ENCODE data around the gene EXT2.

The EXT2 gene

DNA sequence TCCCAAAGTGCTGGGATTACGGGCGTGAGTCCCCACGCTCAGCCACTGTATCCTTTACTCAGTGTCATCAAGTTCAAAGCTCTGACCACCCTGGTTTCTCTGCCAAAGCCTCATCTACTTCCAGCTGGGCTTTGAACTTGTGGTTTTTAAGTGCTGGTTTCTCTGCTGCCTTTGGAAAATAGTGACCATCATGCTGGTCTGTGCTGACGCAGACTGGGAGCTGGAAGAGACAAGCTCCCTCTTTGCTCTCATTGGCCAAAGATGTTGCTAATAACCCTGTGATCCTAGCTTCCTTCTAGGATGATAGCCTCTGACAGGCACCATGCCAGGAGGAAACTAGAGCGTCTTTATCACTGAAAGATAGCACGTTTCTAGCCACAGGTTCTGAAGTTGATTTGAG is 152.0 kb downstream of the EXT2 start:
- no peak for DNase-seq

DNA sequence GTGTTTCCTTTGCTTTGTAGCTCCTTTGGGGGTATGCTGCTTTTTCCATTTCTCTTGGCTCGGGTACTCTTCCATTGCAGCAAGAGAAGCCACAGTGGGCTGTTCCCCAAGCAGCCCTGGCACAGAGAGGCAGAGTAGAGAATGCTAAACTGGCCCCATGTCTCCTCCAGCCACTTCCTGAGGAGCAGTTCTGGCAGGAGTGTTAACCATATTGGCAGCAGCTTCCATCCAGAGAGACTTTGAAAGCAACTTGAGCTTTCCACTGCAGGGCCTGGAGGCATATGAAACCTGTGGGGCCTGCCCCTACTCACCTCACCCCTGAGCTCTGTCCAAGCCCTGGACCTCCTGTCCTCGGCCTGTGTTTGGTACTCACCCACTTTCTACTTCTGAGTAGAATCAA is 152.6 kb downstream of the EXT2 start:
- no peak for DNase-seq

DNA sequence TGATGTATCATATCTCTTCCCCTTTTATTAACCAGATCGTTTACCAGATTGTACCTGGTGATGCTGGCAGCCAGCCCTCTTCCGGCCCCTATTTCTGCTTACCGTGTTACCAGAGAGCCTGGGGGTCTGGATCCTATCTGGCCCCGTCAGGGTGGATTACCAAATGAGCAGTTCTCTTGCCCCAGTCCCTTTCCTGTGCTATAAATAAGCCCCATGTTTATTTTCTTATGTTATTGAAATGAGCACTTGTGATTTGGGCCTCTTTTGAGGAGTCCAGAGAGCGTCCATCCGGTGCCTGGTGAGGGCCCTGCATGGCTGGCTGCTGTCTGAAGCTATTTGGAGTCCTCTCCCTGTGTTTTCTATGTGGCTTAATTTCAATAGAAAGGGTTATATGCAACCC is 154.9 kb downstream of the EXT2 start:
- no peak for DNase-seq

DNA sequence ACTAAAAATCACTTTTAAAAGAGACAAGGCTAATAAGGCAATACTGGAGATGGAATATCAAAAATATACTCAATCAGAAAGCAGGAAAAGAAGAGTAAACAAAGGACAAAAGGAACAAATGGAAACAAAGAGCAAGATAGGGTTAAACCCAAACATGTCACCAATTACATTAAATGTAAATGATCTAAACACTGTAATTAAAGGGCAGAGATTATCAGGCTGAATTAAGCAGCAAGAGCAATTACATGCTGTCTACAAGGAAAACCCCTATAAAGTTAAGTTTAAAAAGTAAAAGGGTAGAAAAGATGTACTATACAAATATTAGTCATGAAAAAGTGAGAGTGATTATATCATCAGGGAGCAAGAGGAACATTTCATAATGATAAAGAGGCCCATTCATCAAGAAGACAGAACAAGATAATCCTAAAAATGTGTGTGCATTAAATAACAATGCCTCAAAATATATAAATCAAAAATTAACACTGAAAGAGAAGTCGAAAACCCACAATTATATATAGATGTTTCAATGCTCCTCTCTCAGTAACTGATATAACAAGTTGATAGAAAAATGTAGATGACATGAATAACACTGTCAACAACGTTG is 157.6 kb downstream of the EXT2 start:
- DNase-seq = no peak

DNA sequence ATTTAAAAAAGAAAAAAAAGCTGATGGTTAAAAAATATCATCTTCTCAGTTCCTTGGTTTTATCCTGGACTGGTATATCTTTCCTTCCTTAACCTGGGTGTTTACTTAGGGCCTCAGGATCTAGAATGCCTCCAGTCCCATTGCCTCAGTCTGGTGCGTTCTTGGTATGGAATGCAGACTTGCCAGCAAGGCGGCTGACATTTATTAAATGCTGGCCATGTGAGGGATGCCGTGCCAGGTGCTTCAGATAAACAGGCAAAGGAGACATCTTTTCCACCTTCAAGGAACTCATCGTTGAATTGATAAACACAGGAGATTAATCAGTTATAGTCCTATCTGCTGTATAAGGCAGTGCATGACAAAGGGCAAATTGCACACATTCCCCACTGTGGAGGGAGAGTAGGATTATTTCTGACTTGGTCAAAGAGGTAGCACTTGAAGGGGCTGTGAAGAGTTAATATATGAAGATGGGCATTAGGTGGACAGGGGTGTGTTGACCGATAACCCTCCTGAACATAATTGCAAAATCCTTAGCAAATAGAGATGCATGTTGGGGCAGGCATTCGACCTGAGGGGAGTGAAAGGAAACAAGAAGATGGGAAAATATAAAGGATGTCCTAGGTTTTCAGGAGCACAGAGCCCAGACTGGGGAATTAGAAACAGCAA is 160.1 kb downstream of the EXT2 start:
- no peak for DNase-seq

DNA sequence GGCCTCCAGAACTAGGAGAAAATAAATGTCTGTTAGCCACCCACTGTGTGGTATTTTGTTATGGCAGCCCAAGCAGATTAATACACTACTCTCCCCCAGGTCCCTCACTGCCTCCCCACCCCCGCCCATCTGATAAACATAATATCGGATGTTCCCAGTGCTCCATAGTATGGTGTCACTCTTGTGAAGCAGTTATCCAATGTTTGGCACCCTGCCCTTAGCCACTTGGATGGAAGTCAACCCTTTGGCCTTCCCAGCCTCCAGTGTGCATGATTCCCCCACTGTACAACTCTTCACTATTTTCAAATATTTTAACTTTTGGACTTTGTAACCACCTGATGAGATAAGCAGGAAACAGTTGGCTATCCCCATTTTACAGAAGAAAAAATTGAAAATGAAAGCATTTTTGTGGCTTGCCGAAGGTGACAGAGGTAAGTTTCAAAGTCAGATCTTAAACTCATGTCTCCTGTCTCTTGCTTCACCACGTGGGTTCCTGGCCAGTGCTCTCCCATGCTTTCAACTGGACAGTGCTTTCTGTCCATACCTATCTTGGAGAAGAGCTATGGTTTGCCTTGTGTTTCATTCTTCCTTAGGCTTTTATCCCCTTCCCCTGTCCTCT is 161.3 kb downstream of the EXT2 start:
- DNase-seq = no peak

DNA sequence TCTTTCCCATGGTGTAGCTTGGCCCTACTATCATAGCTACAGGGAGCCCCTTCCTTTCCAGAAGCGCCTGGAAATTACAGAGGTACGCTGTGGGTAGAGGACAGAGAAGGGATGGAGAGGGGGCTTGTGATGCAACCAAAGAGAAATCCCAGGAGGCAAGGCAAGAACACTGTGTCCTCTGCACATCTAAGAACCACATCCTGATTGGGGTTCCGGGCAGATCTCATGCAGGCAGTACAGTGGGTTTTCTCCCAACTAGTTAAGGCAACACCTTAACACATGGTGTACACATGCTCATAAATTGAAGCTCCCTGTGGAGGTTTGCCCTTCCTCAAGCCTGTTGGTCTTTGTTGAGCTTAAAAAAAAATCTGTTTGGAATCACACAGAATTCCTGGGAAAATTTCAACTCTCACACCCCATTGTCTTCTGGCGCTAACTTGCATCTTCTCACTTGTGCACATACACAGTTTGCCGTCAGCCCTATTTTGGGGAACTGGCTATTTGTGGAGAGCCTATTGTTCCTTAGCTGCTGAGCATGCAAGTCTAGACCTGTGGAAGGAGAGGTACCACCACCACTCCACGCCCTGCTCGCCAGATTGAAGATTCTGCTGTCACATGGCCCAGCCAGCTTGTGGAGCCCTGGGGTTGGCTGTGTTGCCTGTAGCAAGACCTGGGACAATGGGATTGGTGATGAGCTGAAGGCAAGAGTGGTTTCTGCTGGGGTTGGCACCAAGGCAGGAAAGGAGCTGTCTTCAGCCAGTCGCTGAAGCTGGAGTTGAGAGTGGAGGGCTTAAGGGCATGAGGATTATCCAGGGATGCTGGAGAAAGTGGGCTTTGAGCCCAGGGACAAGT is 162.1 kb downstream of the EXT2 start:
- DNase-seq = no peak

DNA sequence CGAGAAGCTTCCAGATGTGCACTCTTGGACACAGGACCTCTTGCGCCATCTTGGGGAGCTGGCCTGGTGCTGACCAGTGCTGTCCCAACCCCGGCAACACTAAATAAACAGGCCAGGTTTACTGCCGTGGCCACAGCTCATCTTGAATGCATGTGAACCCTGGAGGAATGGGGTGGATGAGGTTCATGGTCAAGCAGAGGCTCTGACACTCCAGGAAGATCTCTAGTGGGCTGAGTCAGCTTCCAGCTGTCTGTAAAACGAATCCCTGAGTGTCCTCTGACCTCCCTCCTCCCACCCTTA is 162.7 kb downstream of the EXT2 start:
- DNase-seq = no peak

DNA sequence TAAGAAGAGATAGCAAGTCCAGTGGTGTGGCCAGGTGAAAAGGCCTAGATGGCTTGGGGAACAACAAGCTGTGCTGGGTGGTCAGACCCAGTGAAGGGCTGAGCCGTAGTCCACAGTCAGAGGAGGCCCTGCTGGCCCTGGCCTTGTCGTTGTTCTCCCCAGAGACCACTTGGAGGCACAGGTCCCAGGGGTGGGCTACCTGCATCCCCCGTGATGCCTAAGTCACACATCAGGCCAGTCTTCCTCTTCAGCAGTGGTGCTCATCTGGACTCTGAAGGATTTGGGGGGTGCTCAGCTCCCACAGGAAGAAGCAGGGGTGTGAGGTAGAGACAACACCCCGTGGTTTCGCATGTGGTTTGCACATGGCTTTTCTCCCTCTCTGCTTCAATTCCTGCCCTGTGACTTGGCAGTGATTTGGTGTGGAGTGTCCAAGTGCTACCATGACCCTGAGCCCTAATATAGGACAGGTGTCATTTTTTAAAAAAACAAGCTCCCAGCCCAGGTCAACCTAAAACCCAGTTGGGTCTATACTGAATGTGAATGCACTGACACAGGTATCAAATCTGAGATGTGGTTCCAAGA is 163.5 kb downstream of the EXT2 start:
- DNase-seq = no peak

DNA sequence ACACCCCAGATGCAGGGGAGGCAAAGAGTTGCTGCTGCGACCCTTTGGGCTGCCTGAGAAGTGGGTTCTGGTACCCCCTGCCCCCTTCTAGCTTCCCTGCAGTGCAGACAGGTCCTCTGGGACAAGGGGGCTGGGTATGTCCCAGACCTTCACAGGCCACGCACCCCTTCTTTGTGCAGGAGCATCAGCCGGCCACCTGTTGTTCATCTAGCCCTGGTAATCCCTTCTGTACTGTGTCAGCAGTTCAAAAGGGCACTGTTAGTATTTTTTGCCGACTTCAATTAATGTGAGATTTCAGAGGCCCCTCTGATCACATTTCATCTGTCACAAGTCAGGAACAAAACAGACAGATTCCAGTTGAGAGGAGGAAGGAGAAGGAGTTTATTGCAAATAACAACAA is 164.6 kb downstream of the EXT2 start:
- DNase-seq = peak in 1 of 2 experiments; percentile 25

DNA sequence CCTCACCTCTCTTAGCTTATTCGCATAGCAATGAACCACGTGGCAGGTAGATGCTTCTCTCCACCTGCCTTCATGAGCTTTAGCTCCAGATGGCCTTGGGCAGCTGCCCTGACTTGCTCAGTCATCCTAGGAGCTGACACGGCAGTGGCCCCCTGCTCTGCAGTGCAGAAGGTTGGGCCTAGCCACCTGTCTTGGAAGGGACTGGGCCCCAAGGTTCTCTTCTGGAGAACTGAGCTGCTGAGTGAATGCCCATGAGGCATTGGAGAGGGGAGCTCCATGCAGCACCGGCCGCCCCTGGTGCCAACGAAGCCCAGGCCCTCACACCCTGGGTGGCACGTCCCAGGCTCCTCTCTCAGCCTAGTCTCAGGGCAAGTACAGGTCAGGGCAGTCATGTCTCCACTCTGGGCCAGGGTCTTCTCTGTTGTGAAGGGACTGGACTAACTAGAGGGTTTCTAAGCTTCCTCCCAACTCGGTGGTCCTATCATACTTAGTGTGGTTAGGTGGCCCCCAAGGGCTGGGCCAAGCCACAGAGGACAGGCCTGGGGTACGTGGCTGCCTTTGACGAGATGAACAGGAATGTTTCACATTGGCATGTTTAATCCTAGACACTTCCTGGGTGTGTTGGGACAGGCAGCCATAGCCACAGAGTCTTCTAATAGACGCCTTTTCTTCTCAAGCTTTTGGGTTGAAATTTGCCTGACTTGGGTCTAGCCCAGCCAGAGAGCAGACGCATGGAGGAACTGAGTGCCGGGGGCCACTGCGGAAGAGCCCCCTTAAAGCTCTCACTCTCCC is 166.5 kb downstream of the EXT2 start:
- DNase-seq = peak in 1 of 2 experiments; percentile 56

DNA sequence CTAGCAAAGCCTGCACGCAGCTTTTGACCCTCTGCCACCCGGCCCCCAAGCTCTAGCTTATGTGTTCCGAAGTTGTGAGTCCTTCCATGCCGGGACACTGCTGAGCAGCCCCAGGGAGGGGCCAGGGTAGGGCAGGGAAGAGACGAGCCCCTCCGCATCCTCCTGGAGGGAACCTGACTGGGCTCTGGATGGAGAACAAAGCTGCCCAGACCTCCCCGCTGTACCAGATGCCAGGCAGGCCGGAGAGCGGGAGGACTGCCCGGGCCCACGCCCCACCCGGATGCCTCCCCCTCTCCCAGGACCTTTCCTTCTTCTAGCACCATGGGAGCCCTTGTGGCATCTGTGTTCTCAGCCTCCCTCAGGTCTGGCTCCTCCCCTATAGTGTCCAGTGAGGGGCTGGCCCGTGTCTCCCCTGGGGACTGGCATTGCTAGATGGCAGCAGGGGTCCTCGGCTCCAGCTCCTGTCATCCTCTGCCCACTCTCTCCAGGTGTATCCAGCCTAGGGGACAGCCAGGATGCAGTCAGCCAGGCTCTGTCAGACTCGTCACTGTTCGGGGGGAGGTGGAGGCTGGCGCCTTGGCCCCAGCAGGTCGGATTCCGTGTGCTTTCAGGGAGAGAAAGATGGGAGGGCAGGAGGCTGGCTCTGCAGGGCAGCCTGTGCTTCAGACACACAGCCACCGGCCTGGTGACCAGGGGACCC is 168.4 kb downstream of the EXT2 start:
- no peak for DNase-seq

DNA sequence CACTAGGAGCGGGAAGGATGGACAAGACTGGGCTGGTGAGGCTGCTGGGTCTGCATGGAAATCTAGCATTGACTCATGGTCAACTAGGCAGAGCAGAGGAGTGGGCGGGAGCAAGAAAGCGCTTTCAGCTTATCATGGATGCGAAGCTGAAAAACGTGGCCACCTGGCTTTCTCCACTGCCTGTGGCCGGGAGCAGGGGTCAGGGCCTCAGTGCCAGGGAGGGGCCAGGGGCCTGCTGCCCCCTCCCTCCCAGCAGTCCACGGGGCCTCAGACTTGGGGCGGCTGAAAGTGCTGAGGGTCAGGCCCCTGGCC is 168.9 kb downstream of the EXT2 start:
- no peak for DNase-seq

DNA sequence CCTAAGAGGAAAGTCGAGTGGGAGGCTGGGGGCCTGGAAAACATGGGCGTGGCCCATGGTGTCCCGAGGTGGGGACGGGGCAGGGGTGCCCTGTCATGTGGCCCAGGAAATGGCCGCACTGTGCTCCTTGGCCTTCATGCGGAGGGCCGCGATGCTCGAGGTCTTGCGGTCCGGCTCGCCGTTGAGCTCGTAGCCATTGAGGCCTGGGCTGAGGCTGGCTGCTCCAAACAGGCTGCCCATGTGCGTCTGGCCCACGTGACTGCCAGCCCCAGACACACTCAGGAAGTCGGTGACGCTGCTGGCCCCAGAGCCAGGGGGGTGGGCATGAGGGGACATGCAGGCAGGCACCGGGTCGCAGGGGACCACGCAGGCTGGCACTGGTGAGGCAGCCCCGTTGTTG is 169.3 kb downstream of the EXT2 start:
- no peak for DNase-seq

DNA sequence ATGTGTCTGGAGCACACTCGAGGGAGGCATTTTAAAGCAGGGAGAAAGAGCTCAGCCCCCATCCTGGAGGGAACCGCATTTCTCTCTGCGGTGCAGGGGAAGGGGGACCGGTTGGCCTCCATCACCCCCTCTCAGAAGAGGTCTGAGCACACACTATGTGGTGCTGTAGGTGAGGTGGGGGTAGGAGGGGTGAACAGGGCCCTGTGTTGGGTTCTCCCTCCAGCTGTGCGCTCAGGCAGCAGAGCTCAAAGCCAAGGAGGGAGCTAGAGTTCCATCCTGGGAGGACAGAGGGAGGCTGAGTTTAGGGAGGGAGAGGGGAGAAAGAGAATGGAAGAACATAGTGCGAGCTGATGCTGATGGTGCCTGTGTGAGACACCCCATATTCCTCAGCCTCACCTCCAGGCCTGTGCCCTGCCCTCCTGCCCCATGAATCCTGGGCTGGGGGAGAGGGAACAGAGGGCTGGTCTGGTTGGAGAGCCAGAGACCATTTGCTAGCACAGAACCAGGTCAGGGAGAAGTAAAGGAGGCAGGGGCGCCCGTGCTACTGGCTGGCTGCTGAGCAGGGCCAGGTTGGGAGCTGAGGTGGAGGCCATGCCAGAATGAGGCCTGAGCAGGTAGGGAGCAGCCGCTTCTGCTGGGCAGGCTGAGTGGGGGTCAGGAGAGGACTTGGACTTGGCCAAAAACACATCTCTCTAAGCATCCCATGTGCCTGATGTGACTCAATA is 170.7 kb downstream of the EXT2 start:
- DNase-seq = no peak

DNA sequence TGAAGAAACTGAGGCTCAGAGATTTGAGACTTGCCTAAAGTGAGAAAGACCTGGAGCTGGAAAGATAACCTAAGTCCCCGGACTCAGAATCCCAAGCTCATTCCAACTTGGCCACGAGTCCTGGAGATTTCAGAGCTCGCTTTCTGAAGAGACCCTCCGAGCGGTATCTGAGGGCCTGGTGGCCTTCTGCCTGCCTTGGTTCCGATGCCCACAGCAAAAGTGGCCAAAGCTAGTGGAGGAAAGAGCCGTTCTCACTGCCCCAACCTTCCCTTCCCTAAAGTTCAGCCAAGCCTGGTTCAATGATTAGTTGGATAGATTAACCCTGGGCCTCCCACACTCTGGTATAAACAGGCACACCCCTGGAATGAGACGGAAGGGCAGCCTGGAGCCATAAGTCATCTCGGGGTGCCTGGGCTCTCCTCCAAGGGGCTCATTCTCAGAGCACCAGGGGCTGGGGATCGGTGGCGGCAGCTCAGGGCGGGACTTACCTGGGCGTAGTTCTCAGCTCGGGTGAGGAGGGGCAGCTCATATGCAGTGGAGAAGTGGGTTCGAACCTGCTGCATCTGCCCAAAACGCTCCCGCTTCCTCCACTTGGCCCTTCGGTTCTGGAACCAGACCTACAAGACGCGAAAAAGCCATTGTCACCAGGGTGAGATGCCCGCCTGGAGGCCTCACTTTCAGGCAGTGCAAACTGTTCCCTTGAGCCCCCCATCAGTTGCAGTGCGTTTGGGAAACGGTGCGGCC is 171.7 kb downstream of the EXT2 start:
- DNase-seq = no peak

DNA sequence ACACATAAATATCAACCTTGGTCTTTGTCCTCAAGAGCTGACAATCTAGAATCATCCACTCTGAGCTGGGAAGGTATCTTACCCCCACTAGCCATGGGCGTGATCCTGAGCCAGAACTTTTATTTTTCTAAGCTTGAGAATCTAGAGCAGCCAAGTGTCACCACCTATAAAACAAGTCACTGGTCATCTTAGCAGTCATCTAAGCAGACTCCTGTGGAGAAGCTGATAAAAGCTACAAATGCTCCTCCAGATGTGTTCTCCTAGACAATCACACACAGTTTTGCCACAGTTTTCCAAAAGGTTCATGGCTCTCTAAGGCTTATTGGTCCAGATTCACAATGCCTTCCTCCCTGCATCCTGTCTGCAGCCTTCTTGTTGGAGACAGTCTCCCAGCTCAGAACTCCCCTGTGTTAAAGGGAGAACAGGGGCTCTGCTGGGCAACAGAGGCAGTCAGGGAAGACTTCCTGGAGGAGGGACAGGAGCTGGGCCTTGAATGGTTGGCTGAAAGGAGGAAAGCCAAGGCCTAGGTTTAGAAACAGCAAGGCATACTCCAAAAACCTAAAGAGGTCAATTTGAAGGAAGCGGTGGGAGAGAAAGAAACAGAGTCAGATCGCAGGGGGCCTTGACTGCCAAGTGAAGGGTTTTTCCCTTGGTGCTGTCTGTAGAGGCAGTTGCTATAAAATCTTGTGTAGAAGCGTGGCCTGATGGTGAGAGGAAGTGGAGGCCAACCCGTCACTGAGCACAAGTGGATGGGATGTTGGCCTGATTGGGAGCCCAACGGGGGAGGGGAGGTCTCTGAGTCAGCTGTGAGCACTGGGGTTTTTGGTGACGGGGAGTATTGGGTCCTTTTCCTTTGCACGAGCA is 172.5 kb downstream of the EXT2 start:
- no peak for DNase-seq

DNA sequence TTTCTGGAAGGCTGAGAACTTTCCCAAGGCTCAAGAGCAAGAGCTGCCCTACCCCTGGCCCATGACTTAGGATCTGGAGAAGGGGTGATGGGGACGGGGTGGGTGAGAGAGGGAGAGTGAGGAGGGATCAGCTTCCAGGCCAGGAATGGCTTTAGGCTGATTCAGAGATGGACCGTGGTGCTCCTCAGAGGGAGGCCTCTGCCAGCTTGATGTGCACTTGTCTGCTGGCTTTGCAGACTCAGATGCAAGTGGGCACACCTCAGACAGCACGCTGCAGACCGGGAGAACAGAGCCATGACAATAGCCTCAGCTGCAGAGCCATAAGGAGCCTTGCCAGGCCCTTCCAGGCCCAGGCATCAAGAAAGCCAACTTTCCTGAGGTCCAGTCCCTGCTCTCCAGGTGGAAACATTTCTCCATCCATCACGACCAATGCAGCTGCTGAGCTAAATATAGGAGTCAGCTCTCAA is 173.2 kb downstream of the EXT2 start:
- no peak for DNase-seq

Measured in NCI-H524 (cell line).